Heart right ventricle (tissue), 16 donors: ENCODE data around the gene PSMB2. TPM values are rescaled to one million over a fixed set of nuclear protein-coding genes. Genes with fewer than 3 reads are reported as not detected.
"Not testable (repeated sequence)": the region's sequence is repeated elsewhere in the genome, so short reads cannot be mapped to it uniquely, and the experiment has no call there.

Experiments
- ATAC-seq, 8 donors: fragments of 200-7000 bp; cut with Tn5 transposase; one replicate each; pipeline ENCODE4 v1.9.1; 2020; ENCODE audit warnings: mild to moderate bottlenecking in 8 of 8, moderate library complexity in 8 of 8, moderate number of reproducible peaks in 1 of 8
- DNase-seq, 2 donors: peaks; one replicate each; pipeline ENCODE4 v3.0.0-alpha.2; 2020
- H3K27ac ChIP-seq, 10 donors: fragments of 200-600 bp; sonication (generic) in 2 of 10; one replicate each; pipeline versions ENCODE4 v1.5.0 to v1.8.0; 2020 to 2022; ENCODE audit warnings: mild to moderate bottlenecking in 3 of 10
- H3K27me3 ChIP-seq, 7 donors: fragments of 200-600 bp; one replicate each; pipeline ENCODE4 v1.8.0; 2021 to 2022; ENCODE audit warnings: mild to moderate bottlenecking in 2 of 7
- H3K36me3 ChIP-seq, 9 donors: fragments of 200-600 bp; sonication (generic) in 1 of 9; one replicate each; pipeline versions ENCODE4 v1.5.0 to v1.8.0; 2020 to 2022; ENCODE audit warnings: mild to moderate bottlenecking in 2 of 9
- H3K4me1 ChIP-seq, 9 donors: fragments of 200-600 bp; sonication (generic) in 1 of 9; one replicate each; pipeline versions ENCODE4 v1.5.0 to v1.8.0; 2020 to 2022; ENCODE audit warnings: mild to moderate bottlenecking in 4 of 9
- H3K4me3 ChIP-seq, 10 donors: fragments of 200-600 bp; sonication (generic) in 2 of 10; one replicate each; pipeline versions ENCODE4 v1.5.0 to v1.8.0; 2020 to 2022; ENCODE audit warnings: mild to moderate bottlenecking in 7 of 10, moderate library complexity in 2 of 10
- H3K9me3 ChIP-seq, 11 donors: fragments of 200-600 bp in 10 of 11; sonication (generic) in 2 of 11; one replicate each; pipeline versions ENCODE4 v1.5.0 to v1.8.0; 2013 to 2022; ENCODE audit warnings: mild to moderate bottlenecking in 2 of 11, control low read depth in 1 of 11, moderate library complexity in 1 of 11
- WGBS, 2 donors: extraction: QIAGEN DNeasy Blood & Tissue Kit; methylation state at CpG; one replicate each; pipeline ENCODE4 v1.1.7; 2013; ENCODE audit warnings: inconsistent platforms in 1 of 2; 5-methylcytosine and 5-hydroxymethylcytosine counted together
- intact Hi-C, 10 donors: fragments of 100-400 bp; cut with DNase I; formaldehyde crosslinking; loops; one replicate each; pipeline versions ENCODE4 v1.11.1 to v1.14.2; 2022
- polyA plus RNA-seq, 2 donors: library from polyadenylated mRNA; stranded (reverse); fragments of 200-250 nt; gene quantifications; one replicate each; pipeline ENCODE4 v1.2.3, GENCODE V29; 2013
- total RNA-seq, 10 donors: library from RNA; stranded (reverse); fragmentation: NEBNext Ultra II Directional in 3 of 10; extraction: Animal tissue kit (Norgen Biotek cat#: 25700) in 3 of 10; gene quantifications; one replicate each; pipeline versions ENCODE4 v1.2.1 to v1.2.4, GENCODE V29; 2021 to 2023
- TF ChIP-seq, protein P1 (sequence below), 9 donors: fragments of 200-600 bp; sonication (generic) in 2 of 9; IDR thresholded peaks; one replicate each; pipeline versions ENCODE4 v1.5.0 to v1.8.0; 2021 to 2022; ENCODE audit warnings: antibody characterized with exemption in 9 of 9, mild to moderate bottlenecking in 5 of 9, moderate library complexity in 1 of 9
- donor health status: Arrhythmogenic right ventricular cardiomyopathy.
- donor health status: ischemic (EF 13 %, LVEDD 7.1; RV severe dilation, severe dysfunction).
- donor health status: healthy with polysubstance abuse.
- donor health status: DM: no; HTN: yes; CAD: no.
- donor health status: DM: no; HTN: no; CAD: no.
- donor health status: ischemic (EF 25% LVEDD 6.9; RV normal size, moderate dysfunction).
- donor health status: ischemic (EF 25% LVEDD 5.7; RV mildly dilated, moderate dysfunction).
- donor health status: healthy.
- donor health status: DM: yes; HTN: yes; CAD: no.
- donor health status: Ischemic cardiomyopathy.
- donor health status: ischemic (EF 35%, LVEDD 5.7; RV mildly dilated, moderate dysfunction).
- donor health status: nonischemic (EF 11% LVEDD 7.7; RV severe dilation, severe dysfunction).
- donor health status: DM: yes; HTN: yes; CAD: no.
- donor health status: PGD.
- donor health status: ischemic (EF 29% LVEDD 5.4; RV normal size, mild dysfunction).
- donor health status: nonischemic (EF 23%, LVEDD 6.1; RV moderate dilation, normal function).

PSMB2 gene
- total and polyA plus RNA-seq, 12 donors = 34.1 to 55.0 (median 39.1) TPM

GRCh38 chr1:35588197-35588910 lies 53.0 kb downstream of the PSMB2 start:
- Histone ChIP-seq H3K4me1 (no peaks in the 10 kb centered on the region), H3K9me3 (no peaks in the 10 kb centered on the region), H3K27ac (no peak overlapping the region), H3K36me3 (peaks cover 0 to 11% (median 0%) of the 10 kb centered on the region in 9 donors), H3K4me3 (no peak overlapping the region), H3K27me3 (no peaks in the 10 kb centered on the region)
- DNase-seq (no peak), ATAC-seq (peak in 1 of 8 donors; percentile 20)
- intact Hi-C loops = no loop called here
- TF ChIP-seq, protein P1, sequence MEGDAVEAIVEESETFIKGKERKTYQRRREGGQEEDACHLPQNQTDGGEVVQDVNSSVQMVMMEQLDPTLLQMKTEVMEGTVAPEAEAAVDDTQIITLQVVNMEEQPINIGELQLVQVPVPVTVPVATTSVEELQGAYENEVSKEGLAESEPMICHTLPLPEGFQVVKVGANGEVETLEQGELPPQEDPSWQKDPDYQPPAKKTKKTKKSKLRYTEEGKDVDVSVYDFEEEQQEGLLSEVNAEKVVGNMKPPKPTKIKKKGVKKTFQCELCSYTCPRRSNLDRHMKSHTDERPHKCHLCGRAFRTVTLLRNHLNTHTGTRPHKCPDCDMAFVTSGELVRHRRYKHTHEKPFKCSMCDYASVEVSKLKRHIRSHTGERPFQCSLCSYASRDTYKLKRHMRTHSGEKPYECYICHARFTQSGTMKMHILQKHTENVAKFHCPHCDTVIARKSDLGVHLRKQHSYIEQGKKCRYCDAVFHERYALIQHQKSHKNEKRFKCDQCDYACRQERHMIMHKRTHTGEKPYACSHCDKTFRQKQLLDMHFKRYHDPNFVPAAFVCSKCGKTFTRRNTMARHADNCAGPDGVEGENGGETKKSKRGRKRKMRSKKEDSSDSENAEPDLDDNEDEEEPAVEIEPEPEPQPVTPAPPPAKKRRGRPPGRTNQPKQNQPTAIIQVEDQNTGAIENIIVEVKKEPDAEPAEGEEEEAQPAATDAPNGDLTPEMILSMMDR (IDR thresholded peaks at IDR 0.05) = no peak
- WGBS, 2 donors = 71 to 75% methylated on average over 21 of the region's 21 CpGs

DNA sequence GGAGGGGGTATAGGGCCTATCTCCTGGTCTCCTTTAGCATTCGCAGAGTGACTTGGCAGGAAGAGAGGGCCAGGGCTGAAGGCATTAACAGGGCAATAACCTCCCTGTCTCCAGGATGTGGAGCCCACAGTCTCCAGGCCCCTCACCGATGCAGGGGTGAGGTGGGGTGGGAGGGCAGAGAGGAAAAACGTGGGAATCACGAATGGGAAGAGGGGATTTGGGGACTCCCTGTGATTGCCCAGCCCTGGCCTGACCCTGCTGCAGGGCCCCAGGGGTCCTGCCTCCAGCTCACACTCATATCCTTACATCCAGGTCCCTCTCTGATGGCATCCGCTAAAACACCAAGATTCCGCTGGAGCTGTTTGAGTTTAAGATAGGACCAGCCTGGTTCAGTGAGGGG lies 53.6 kb downstream of the PSMB2 start:
- TF ChIP-seq, protein P1 (IDR thresholded peaks at IDR 0.05) = no peak
- no peaks in the 10 kb centered on the region for H3K9me3 ChIP-seq
- 79 to 80% methylated on average over 6 of the region's 6 CpGs for WGBS, 2 donors
- no peaks in the 10 kb centered on the region for H3K4me1 ChIP-seq
- intact Hi-C loops = no loop called here
- no peaks in the 10 kb centered on the region for H3K27me3 ChIP-seq
- no peak for ATAC-seq
- no peak overlapping the region for H3K4me3 ChIP-seq
- peaks cover 0 to 11% (median 0%) of the 10 kb centered on the region in 9 donors for H3K36me3 ChIP-seq
- H3K27ac ChIP-seq = no peak overlapping the region
- DNase-seq = no peak

GRCh38 chr1:35586808-35587207 lies 54.5 kb downstream of the PSMB2 start:
- intact Hi-C loops = no loop called here
- no peaks in the 10 kb centered on the region for H3K9me3 ChIP-seq

GRCh38 chr1:35585805-35586204 lies 55.5 kb downstream of the PSMB2 start:
- ATAC-seq, DNase-seq, H3K36me3 ChIP-seq, intact Hi-C loops, H3K27me3 ChIP-seq, H3K27ac ChIP-seq, H3K9me3 ChIP-seq, H3K4me3 ChIP-seq, H3K4me1 ChIP-seq: not testable (repeated sequence)
- WGBS, 2 donors = 100% methylated on average over 1 of the region's 1 CpG

More at GRCh38 chr1:35586808-35587207, 54.5 kb downstream of the PSMB2 start:
- DNase-seq (no peak), ATAC-seq (no peak)
- Histone ChIP-seq H3K36me3 (peaks cover 0 to 11% (median 0%) of the 10 kb centered on the region in 9 donors), H3K4me1 (no peaks in the 10 kb centered on the region), H3K27ac (no peak overlapping the region), H3K4me3 (no peak overlapping the region), H3K27me3 (no peaks in the 10 kb centered on the region)
- WGBS, 2 donors = 89 to 91% methylated on average over 7 of the region's 7 CpGs
- TF ChIP-seq, protein P1 (IDR thresholded peaks at IDR 0.05) = no peak

- Histone ChIP-seq H3K27ac (no peak overlapping the region), H3K4me1 (no peaks in the 10 kb centered on the region), H3K4me3 (no peak overlapping the region), H3K27me3 (no peaks in the 10 kb centered on the region), H3K9me3 (no peaks in the 10 kb centered on the region), H3K36me3 (peaks cover 0 to under 1% (median 0%) of the 10 kb centered on the region in 9 donors)
- no peak for DNase-seq
- WGBS, 2 donors = 86 to 89% methylated on average over 3 of the region's 3 CpGs
- TF ChIP-seq, protein P1 (IDR thresholded peaks at IDR 0.05) = no peak
- ATAC-seq = no peak
- intact Hi-C loops = no loop called here
Measured at GRCh38 chr1:35585281-35585680, 56.0 kb downstream of the PSMB2 start.

- intact Hi-C loops, DNase-seq: not testable (repeated sequence)
Measured at GRCh38 chr1:35581621-35582020, 59.7 kb downstream of the PSMB2 start.

More at GRCh38 chr1:35581621-35582020, 59.7 kb downstream of the PSMB2 start:
- H3K4me3 ChIP-seq, H3K36me3 ChIP-seq, ATAC-seq, H3K27ac ChIP-seq, H3K9me3 ChIP-seq: not testable (repeated sequence)
- peaks cover 0 to 21% (median 13%) of the 10 kb centered on the region in 9 donors for H3K4me1 ChIP-seq
- WGBS, 2 donors = 96% methylated on average over 9 of the region's 9 CpGs
- H3K27me3 ChIP-seq = peaks cover 7 to 25% (median 16%) of the 10 kb centered on the region in 7 donors
